Kidney (tissue), 14 donors: ENCODE measurements around the gene LRRN4CL. TPM values are rescaled to one million over a fixed set of nuclear protein-coding genes. Genes with fewer than 3 reads are reported as not detected.

Experiments
- DNase-seq, 5 donors: peaks; one replicate each; pipeline ENCODE4 v3.0.0-alpha.2; 2013 to 2020
- FAIRE-seq: peaks from 2 replicates; lab custom pipeline; 2012; peaks lifted over from hg19 to GRCh38; lab: Jason Lieb, UNC
- H3K27ac ChIP-seq, 2 donors: one replicate each; pipeline ENCODE4 v1.7.0; 2013; ENCODE audit warnings: low read depth in 2 of 2, low read length in 2 of 2, inconsistent platforms in 1 of 2
- H3K27me3 ChIP-seq: one replicate; pipeline ENCODE4 v1.7.1; 2013; ENCODE audit warnings: low read length, inconsistent platforms; ENCODE audit not compliant: control insufficient read depth, insufficient read depth
- H3K36me3 ChIP-seq, 3 donors: one replicate each; pipeline versions ENCODE4 v1.7.0 to v1.7.1; 2013; ENCODE audit warnings: low read length in 3 of 3, control low read depth in 1 of 3, inconsistent platforms in 1 of 3; ENCODE audit not compliant: insufficient read depth in 3 of 3, control insufficient read depth in 2 of 3
- H3K4me1 ChIP-seq, 3 donors: one replicate each; pipeline versions ENCODE4 v1.7.0 to v1.7.1; 2013; ENCODE audit warnings: low read length in 3 of 3, inconsistent platforms in 1 of 3, low read depth in 1 of 3; ENCODE audit not compliant: control insufficient read depth in 2 of 3, insufficient read depth in 2 of 3
- H3K4me3 ChIP-seq, 3 donors: one replicate each; pipeline versions ENCODE4 v1.7.0 to v1.8.1; 2013; ENCODE audit warnings: low read length in 3 of 3, control low read depth in 1 of 3, inconsistent platforms in 1 of 3
- H3K9ac ChIP-seq, 3 donors: one replicate each; pipeline versions ENCODE4 v1.7.0 to v1.7.1; 2013; ENCODE audit warnings: low read length in 3 of 3, control low read depth in 1 of 3, inconsistent platforms in 1 of 3
- H3K9me3 ChIP-seq, 3 donors: one replicate each; pipeline versions ENCODE4 v1.7.0 to v1.7.1; 2013; ENCODE audit warnings: low read length in 3 of 3, control low read depth in 1 of 3, inconsistent platforms in 1 of 3; ENCODE audit not compliant: control insufficient read depth in 2 of 3, insufficient read depth in 1 of 3
- intact Hi-C: fragments of 100-400 bp; cut with DNase I; formaldehyde crosslinking; loops from one replicate; pipeline ENCODE4 v1.11.1; 2022
- polyA plus RNA-seq: library from polyadenylated mRNA; stranded (reverse); fragments of 350-450 nt; fragmentation: Illumina TruSeq; extraction: RNeasy Lipid Tissue Mini Kit (QIAGEN cat#74804); gene quantifications from one replicate; pipeline ENCODE4 v1.2.3, GENCODE V29; 2014; ENCODE audit warnings: low read depth, low replicate concordance; ENCODE audit not compliant: insufficient read depth
- total RNA-seq: library from RNA; stranded (reverse); fragmentation: NEBNext Ultra II Directional; extraction: Animal tissue kit (Norgen Biotek cat#: 25700); gene quantifications from one replicate; pipeline ENCODE4 v1.2.1, GENCODE V29; 2021
- TF ChIP-seq, protein P1 (sequence below): IDR thresholded peaks from 3 replicates; pipeline ENCODE4 v1.5.1; 2012; ENCODE audit warnings: mild to moderate bottlenecking, moderate library complexity, borderline replicate concordance; ENCODE audit not compliant: insufficient read depth; ENCODE audit errors: extremely low read depth
- donor health status: control.
- donor health status: control.
- donor health status: control.
- donor health status: control.
- donor health status: control.
- donor health status: DM: yes; HTN: yes; CAD: no.
- donor health status: Normal renal cell carcinoma (clear cell type).

LRRN4CL gene
- total and polyA plus RNA-seq, 2 donors from 2014 or later: 0.58 to 1.2 TPM

DNA sequence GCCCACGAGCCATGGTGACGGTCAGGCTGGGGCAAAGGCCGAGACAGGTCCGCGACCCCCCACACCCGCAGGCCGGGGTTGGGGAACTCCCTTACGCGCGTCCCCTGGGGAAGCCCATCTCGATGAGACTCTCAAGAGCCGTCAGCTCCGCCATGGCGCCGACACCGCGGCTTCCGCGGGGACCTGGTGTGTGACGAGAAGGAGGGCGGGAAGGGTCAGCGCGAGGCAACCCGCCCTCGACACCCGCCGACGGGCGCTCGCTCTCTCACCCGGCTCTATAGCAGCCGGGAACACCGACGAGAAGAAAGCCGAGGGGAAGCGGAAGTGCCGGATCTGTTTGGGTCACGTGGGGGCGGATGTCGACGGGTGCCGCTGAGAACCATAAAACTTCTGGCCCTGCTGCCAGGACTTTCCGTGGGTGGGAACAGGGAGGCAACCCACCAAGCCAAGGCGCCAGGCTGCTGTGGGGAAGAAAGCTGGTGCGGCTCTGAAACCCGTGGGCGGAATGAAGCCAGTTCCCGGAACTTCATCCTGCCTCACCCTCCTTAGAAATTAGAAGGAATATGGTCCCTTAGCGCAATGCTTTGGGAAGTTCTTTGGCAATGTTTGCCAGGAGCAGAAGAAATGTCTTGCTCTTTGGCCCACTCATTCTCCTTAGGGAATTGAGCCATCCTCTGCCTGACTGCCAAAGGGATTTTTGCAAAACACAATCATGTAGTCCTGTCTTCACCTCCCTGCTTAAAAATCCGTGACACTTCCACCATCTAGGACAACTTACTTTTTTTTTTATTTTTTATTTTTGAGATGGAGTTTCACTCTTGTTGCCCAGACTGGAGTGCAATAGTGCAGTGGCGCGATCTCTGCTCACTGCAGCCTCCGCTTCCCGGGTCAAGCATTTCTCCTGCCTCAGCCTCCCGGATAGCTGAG lies 10.3 kb downstream of the LRRN4CL start, which contains the start of gene UBXN1:
Gene UBXN1, minus strand, starts transcription at position 304 of the 927 bp plus-strand sequence. Its CDS starts 150 bp downstream, at position 154.
- Histone ChIP-seq H3K4me1 (peaks cover 0 to 8% (median 4%) of the 10 kb centered on the region in 3 donors), H3K27me3 (no peaks in the 10 kb centered on the region), H3K4me3 (peak within 1 kb of the TSS; percentile 74 to 94 (median 86)), H3K27ac (peak within 1 kb of the TSS; percentile 66 to 82), H3K36me3 (peaks cover 0 to 5% (median 2%) of the 10 kb centered on the region in 3 donors), H3K9ac (peak within 1 kb of the TSS; percentile 74 to 90 (median 88)), H3K9me3 (no peaks in the 10 kb centered on the region)
- no peak for FAIRE-seq
- intact Hi-C loops: no loop called here
- TF ChIP-seq, protein P1, sequence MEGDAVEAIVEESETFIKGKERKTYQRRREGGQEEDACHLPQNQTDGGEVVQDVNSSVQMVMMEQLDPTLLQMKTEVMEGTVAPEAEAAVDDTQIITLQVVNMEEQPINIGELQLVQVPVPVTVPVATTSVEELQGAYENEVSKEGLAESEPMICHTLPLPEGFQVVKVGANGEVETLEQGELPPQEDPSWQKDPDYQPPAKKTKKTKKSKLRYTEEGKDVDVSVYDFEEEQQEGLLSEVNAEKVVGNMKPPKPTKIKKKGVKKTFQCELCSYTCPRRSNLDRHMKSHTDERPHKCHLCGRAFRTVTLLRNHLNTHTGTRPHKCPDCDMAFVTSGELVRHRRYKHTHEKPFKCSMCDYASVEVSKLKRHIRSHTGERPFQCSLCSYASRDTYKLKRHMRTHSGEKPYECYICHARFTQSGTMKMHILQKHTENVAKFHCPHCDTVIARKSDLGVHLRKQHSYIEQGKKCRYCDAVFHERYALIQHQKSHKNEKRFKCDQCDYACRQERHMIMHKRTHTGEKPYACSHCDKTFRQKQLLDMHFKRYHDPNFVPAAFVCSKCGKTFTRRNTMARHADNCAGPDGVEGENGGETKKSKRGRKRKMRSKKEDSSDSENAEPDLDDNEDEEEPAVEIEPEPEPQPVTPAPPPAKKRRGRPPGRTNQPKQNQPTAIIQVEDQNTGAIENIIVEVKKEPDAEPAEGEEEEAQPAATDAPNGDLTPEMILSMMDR: no peak
- DNase-seq: peak; percentile 88 to 96 (median 92)

DNA sequence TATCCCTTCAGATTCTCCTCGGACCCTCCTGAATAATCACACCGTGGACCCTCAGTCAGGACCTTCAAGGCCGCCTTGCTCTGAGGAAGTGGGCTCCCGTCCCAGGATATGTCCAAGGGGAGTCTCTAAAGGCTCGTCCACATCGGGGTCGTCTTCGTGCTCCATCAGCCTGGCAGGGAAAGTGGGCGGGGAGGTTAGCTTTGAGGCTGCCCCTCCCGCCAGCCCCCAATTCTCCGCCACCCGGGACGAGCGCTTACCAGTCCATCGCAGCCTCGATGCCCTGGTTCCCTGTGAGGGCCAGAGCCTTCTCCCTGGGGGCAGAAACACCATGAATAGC lies 10.9 kb downstream of the LRRN4CL start:
- no peaks in the 10 kb centered on the region for H3K9me3 ChIP-seq
- intact Hi-C loops: no loop called here
- TF ChIP-seq, protein P1: no peak
- H3K36me3 ChIP-seq: peaks cover 0 to 5% (median 2%) of the 10 kb centered on the region in 3 donors
- no peaks in the 10 kb centered on the region for H3K27me3 ChIP-seq
- peaks cover 0 to 8% (median 4%) of the 10 kb centered on the region in 3 donors for H3K4me1 ChIP-seq
- FAIRE-seq (no peak), DNase-seq (no peak)
- H3K4me3 ChIP-seq: peak overlapping the region; percentile 74 to 94 (median 86)
- H3K9ac ChIP-seq: peak overlapping the region; percentile 43 to 90 (median 88)
- peak overlapping the region; percentile 66 to 82 for H3K27ac ChIP-seq

DNA sequence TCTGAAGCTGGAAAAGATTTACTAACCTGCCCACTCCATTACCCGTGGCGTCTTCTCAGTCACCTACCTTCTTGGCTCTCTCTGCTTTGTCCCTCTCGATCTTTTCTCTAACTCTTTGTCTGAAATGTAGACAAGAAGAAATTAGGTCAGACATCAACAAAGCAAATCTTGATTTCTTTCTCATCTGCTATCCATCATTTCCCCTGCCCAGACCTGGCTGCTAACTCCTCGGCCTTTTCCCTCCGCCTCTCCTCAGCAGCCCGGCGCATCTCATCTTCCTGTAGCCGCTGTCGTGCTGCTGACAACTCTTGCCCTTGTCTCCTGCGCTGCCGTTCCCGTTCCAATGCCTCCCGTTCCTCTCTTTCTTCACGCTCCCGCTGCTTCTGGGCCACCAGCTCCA lies 11.6 kb downstream of the LRRN4CL start:
- Histone ChIP-seq H3K4me1 (peaks cover 0 to 13% (median 8%) of the 10 kb centered on the region in 3 donors), H3K36me3 (peaks cover 0 to 5% (median 2%) of the 10 kb centered on the region in 3 donors), H3K27me3 (no peaks in the 10 kb centered on the region), H3K27ac (no peak overlapping the region), H3K9ac (no peak overlapping the region), H3K9me3 (no peaks in the 10 kb centered on the region), H3K4me3 (peak overlapping the region in 2 of 3 donors; percentile 74 to 94)
- DNase-seq (no peak), FAIRE-seq (no peak)
- intact Hi-C loops: no loop called here
- TF ChIP-seq, protein P1: no peak
